Effector CD8-positive, alpha-beta T cell (primary cell): Measurements from ENCODE around the gene BBS9.

Source experiments
- DNase-seq: peaks from one replicate; lab custom pipeline; 2025; lab: John Stamatoyannopoulos, UW

The BBS9 gene

DNA sequence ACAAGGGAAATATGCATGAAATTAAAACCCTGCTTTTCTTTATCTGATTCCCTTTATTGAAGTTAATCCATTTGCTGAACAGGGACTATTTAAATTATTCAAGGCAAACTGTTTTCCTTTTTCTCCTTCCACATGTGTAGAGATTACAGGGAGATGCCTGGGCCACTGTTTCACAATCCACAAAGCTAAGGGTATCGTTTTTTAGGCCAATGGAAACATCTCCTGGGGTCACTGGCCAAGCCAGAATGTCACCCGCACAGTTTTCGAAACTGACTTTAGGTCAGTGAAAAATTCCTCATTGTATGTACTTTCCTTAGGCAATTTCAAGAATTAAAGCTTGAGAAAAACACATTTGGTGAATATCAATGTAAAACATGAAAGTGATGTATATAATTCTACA lies 516.8 kb downstream of the BBS9 start:
- DNase-seq, result no peak

DNA sequence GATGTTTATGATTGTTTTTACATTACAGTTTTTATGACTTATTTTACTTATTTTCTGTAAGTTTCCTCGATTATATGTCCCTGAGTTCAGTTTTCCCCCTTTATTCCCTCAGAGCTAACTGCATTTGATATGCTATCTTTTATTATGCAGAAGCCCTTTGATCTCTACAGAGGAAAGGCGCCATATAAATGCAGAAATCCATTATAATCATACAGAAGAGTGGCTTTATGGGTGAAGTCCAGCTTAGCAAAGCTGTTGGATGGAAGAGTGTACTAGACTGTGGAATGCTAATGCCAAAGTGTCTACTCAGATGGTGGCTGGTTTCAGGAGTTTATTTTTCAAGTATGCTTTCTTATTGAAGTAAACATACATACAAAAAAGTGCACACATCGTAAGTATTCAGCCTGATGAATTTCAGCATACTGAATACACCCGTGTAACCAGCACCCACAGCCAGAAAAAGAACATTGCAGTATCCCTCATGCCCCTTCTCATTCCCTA lies 517.6 kb downstream of the BBS9 start:
- no peak for DNase-seq

DNA sequence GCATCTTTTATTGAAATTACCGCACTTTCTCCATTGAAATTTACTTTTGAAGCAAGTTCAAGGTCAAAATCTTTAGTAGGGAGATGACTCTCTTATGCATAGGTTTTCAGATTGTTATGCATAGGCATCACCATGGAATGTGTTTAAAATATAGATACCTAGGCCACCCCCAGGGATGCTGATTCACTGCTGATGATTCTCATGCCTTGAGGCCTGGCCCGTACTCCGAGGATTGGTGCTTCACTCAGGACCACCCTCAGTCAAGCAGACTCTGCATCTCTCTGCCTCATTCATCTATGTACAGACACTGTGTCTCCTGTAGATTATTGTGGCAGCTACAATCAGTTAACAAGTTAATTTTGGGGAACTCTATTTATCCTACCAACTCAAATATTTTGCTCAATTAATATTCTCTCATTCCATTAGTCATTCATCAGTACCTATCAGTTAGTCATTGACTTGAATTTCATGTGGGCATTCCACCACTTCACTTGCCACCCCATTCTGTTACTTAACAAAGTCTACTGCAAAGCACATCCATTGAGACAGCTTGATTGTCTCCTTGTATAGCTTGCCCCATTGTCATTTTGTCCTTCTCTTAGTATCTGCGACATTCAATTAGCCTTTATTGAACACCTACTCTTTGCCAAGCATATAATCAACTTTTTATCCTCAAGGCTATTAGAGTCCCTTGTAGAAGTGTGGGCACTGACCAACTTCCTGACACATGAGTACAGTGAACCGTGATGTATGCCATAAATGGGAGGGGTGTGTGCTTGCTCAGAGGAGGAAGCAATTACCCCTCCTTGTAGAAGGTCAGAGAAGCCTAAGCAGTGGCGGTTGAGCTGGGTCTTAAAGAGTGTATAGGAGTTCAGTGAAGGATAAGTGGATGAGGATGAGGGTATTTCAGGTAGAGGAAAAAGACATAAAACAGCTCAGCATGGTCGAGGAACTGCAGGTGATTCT lies 520.4 kb downstream of the BBS9 start:
- no peak for DNase-seq

DNA sequence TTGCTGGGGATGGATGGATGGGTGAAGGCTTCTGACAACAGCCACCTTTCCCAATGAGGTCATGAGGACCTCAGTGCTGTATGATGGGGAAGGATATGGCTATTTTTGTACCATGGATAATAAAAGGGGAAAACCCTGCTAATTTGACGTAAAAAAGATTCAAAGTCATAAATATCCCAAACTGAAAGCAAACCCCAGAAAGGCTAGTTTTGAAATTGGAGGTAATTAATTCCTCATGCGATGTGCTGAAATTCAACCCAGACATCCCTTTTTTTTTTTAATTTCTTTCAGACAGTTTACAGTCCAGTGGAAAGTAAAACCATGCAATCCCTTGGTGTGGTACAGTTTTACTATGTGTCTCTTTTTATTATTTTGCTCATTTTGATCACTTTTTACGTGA lies 521.5 kb downstream of the BBS9 start:
- DNase-seq, result no peak

DNA sequence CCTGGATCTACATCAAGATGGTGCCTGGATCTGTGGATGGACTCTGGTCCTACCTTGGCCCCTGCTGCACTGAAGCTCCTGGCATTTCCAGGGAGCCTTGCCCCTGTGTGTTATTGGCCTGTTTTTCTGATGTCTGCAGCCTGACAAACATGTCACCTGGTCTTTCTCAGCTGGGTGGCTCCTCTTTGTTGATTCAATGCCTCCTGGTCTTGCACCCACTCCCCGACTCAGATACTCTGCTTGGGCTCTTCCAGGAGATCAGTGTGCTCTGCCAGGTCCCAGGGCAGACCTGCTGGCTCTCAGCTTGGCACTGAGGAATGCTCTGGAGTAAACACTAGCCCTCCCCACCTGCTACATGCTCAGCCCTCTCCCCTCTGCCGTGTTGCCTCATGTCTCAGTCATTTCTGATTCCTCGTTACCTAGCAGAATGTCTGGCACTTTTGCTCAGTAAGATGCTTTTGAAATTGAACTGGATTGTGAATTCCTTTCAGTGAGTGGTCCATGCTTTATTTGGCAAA lies 522.7 kb downstream of the BBS9 start:
- DNase-seq, result no peak

DNA sequence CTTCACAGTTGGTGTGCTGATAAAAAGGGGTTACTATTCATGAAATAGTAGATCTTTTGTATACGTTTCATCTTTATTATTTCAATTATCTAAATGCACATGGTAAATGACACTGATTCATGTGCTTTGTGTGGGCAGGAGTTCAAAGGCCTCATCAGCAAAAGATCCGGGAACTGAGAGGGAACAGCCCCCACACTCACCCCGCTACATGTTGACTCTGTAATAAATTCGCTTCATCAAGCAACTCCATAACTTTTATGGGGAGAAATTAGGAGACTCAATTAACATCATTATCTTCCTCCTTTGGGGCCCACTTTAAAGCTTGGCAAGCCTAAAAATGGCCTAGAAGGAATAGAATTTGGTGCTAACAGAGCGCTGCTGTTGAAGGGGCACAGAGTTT lies 525.3 kb downstream of the BBS9 start:
- no peak for DNase-seq
